HCT116 (cell line): ENCODE data around the gene SGPP2. TPM values are rescaled to one million over a fixed set of nuclear protein-coding genes. Genes with fewer than 3 reads are reported as not detected.

Experiments used
- ATAC-seq: fragments of 200-7000 bp; cut with Tn5 transposase; 2 replicates; pipeline ENCODE4 v1.9.1; 2020; ENCODE audit warnings: mild to moderate bottlenecking, moderate library complexity
- BruUV-seq: library from RNA; stranded (reverse); fragments of 400-500 nt; replicated peaks from 2 replicates; lab custom pipeline; 2021; lab: Mats Ljungman, UMichigan
- CTCF ChIA-PET: fragments of 300-600 bp; sonication (Branson Sonifier 250); formaldehyde crosslinking; loops from one replicate; lab custom pipeline; 2021; ENCODE audit warnings: antibody characterized with exemption; lab: Charles Lee
- POLR2A ChIA-PET: fragments of 300-600, 350-600 bp; sonication (Branson Sonifier 250); formaldehyde crosslinking; loops from one replicate; lab custom pipeline; 2021; ENCODE audit warnings: antibody characterized with exemption; lab: Charles Lee
- RAD21 ChIA-PET, 2 experiments: fragments of 300-600 bp; sonication (Branson Sonifier 250); formaldehyde crosslinking; loops; one replicate each; lab custom pipeline; 2023; ENCODE audit warnings: low total read pairs in 2 of 2; ENCODE audit not compliant: uncharacterized antibody in 2 of 2, unreplicated experiment in 2 of 2, low non-redundant PET in 1 of 2; lab: Charles Lee
- DNase-seq: peaks from one replicate; pipeline ENCODE4 v3.0.0-alpha.2; 2010; ENCODE audit warnings: low read depth, low spot score
- H2AFZ ChIP-seq: fragments of 200-600 bp; shearing (Covaris generic), sonication (generic); 2 replicates; pipeline ENCODE4 v1.6.1; 2017; ENCODE audit warnings: low read depth, mixed run types, mixed read lengths, antibody characterized with exemption, low read length; ENCODE audit not compliant: poor library complexity, severe bottlenecking
- H3K27ac ChIP-seq: 2 replicates; pipeline ENCODE4 v1.5.1; 2012; ENCODE audit warnings: low read depth, low read length
- H3K27me3 ChIP-seq: fragments of 200-600 bp; sonication (generic); 2 replicates; pipeline ENCODE4 v1.6.1; 2016; ENCODE audit warnings: mixed run types, low read length, mixed read lengths; ENCODE audit not compliant: insufficient read depth
- H3K36me3 ChIP-seq, 2 experiments: fragments of 200-500 bp in 1 of 2; fragments of 200-600 bp in 1 of 2; sonication (Bioruptor generic) in 1 of 2; sonication (generic) in 1 of 2; 2 replicates each; pipeline versions ENCODE4 v1.5.1 to v1.6.1; 2014 to 2016; ENCODE audit warnings: low read length in 2 of 2, inconsistent platforms in 1 of 2, mixed read lengths in 1 of 2, mixed run types in 1 of 2; ENCODE audit not compliant: insufficient read depth in 2 of 2, control insufficient read depth in 1 of 2
- H3K4me1 ChIP-seq, 2 experiments: fragments of 200-600 bp in 1 of 2; sonication (generic) in 1 of 2; 2 replicates each; pipeline versions ENCODE4 v1.5.1 to v1.6.1; 2012 to 2017; ENCODE audit warnings: low read length in 2 of 2, inconsistent platforms in 1 of 2, mild to moderate bottlenecking in 1 of 2, mixed read lengths in 1 of 2, mixed run types in 1 of 2, moderate library complexity in 1 of 2; ENCODE audit not compliant: insufficient read depth in 2 of 2, control insufficient read depth in 1 of 2
- H3K4me2 ChIP-seq: fragments of 200-600 bp; sonication (generic); 2 replicates; pipeline ENCODE4 v1.6.1; 2017; ENCODE audit warnings: mixed run types, low read length, mixed read lengths
- H3K4me3 ChIP-seq, 2 experiments: fragments of 200-600 bp in 1 of 2; sonication (generic) in 1 of 2; replicated peaks in 1 of 2; 2 replicates each; pipeline ENCODE4 v1.5.1; 2011 to 2016; ENCODE audit warnings: low read length in 2 of 2, control low read depth in 1 of 2, low read depth in 1 of 2, mild to moderate bottlenecking in 1 of 2, mixed read lengths in 1 of 2, mixed run types in 1 of 2
- H3K79me2 ChIP-seq: fragments of 200-600 bp; sonication (generic); 2 replicates; pipeline ENCODE4 v1.6.1; 2017; ENCODE audit warnings: mild to moderate bottlenecking, mixed run types, low read length, moderate library complexity, mixed read lengths; ENCODE audit not compliant: insufficient read depth
- H3K9ac ChIP-seq: fragments of 200-600 bp; sonication (generic); 2 replicates; pipeline ENCODE4 v1.6.1; 2016; ENCODE audit warnings: low read length, mixed read lengths
- H3K9me2 ChIP-seq: fragments of 200-600 bp; sonication (generic), shearing (Covaris generic); 2 replicates; pipeline ENCODE4 v1.6.1; 2017; ENCODE audit warnings: mixed run types, mild to moderate bottlenecking, moderate library complexity; ENCODE audit not compliant: insufficient read depth
- H3K9me3 ChIP-seq, 2 experiments: fragments of 200-500 bp in 1 of 2; fragments of 200-600 bp in 1 of 2; sonication (Bioruptor generic) in 1 of 2; sonication (generic) in 1 of 2; 2 replicates each; pipeline ENCODE4 v1.6.1; 2014 to 2017; ENCODE audit warnings: low read length in 2 of 2, mixed read lengths in 2 of 2, inconsistent platforms in 1 of 2, low read depth in 1 of 2, mild to moderate bottlenecking in 1 of 2, mixed run types in 1 of 2, moderate library complexity in 1 of 2; ENCODE audit not compliant: control insufficient read depth in 1 of 2, insufficient read depth in 1 of 2
- H4K20me1 ChIP-seq: fragments of 200-600 bp; sonication (generic), shearing (Covaris generic); 2 replicates; pipeline ENCODE4 v1.6.1; 2017; ENCODE audit warnings: mixed run types, mild to moderate bottlenecking, moderate library complexity; ENCODE audit not compliant: insufficient read depth
- CBX3 ChIP-seq: IDR thresholded peaks from 2 replicates; pipeline ENCODE4 v1.6.1; 2012; ENCODE audit warnings: low read depth
- CEBPB ChIP-seq: IDR thresholded peaks from 2 replicates; pipeline ENCODE4 v1.6.1; 2012; ENCODE audit warnings: low read depth
- EGR1 ChIP-seq: IDR thresholded peaks from 2 replicates; pipeline ENCODE4 v1.6.1; 2012; ENCODE audit warnings: low read depth
- EZH2 ChIP-seq: fragments of 200-600 bp; sonication (generic); IDR thresholded peaks from 2 replicates; pipeline ENCODE4 v1.6.1; 2017; ENCODE audit warnings: antibody characterized with exemption, mixed run types
- EZH2phosphoT487 ChIP-seq: fragments of 200-600 bp; IDR thresholded peaks from 2 replicates; pipeline ENCODE4 v1.6.1; 2018; ENCODE audit warnings: antibody characterized with exemption, borderline replicate concordance
- FOSL1 ChIP-seq: IDR thresholded peaks from 2 replicates; pipeline ENCODE4 v1.6.1; 2012; ENCODE audit warnings: low read depth
- JUND ChIP-seq: IDR thresholded peaks from 2 replicates; pipeline ENCODE4 v1.6.1; 2012
- POLR2A ChIP-seq: IDR thresholded peaks from 2 replicates; pipeline ENCODE4 v1.7.0; 2011; ENCODE audit warnings: borderline replicate concordance; ENCODE audit not compliant: insufficient read depth, insufficient read length; ENCODE audit errors: extremely low read depth
- POLR2AphosphoS5 ChIP-seq: IDR thresholded peaks from 2 replicates; pipeline ENCODE4 v1.6.1; 2011; ENCODE audit warnings: mild to moderate bottlenecking, low read depth, low read length, moderate library complexity
- SP1 ChIP-seq: IDR thresholded peaks from 2 replicates; pipeline ENCODE4 v1.6.1; 2012; ENCODE audit warnings: low read depth
- ZNF274 ChIP-seq: fragments of 200-500 bp; sonication (Bioruptor generic); IDR thresholded peaks from 2 replicates; pipeline ENCODE4 v1.6.1; 2014; ENCODE audit warnings: mild to moderate bottlenecking, low read depth, low read length, inconsistent platforms
- intact Hi-C: fragments of 100-400 bp; cut with micrococcal nuclease; formaldehyde crosslinking; loops from 2 replicates; pipeline ENCODE4 v1.10.0; 2022
- total RNA-seq: library from RNA; stranded (reverse); gene quantifications from one replicate; pipeline ENCODE4 v1.2.1, GENCODE V29; 2021; ENCODE audit not compliant: unreplicated experiment
- TF ChIP-seq, protein P1 (sequence below): IDR thresholded peaks from 2 replicates; pipeline ENCODE4 v1.6.1; 2011; ENCODE audit warnings: mild to moderate bottlenecking, low read length, moderate library complexity; ENCODE audit not compliant: insufficient replicate concordance; ENCODE audit errors: extremely low read depth

The SGPP2 gene
- total RNA-seq, 1 experiment from 2014 or later = 1.6 TPM

DNA sequence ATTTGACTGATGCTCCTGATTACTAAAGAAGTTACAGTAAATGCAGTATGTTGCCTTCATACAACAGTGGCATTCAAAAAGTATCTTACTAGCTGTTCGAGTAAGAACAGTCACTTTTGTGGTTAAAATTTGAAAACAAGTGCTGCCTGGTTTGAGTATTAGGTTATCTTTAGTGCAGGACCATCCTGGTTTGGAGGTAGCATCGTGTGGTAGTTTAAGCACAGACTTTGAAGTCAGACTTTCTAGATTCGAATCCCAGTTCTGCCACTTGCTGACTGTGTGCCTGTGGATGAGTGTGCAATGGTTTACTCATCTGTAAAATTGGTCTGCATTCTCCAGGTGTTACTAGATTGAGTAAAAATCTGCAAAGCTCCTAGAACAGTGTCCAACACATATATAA lies 96.8 kb downstream of the SGPP2 start:
- no peaks in the 10 kb centered on the region for H4K20me1 ChIP-seq
- H3K27ac ChIP-seq = no peak overlapping the region
- no peak overlapping the region for H2AFZ ChIP-seq
- CTCF ChIA-PET = no interaction called here
- peaks cover 0 to 14% of the 10 kb centered on the region in 2 experiments; a peak in 1 of 4 replicates for H3K4me1 ChIP-seq
- ATAC-seq (no peak), DNase-seq (no peak)
- intact Hi-C loops = no loop called here
- H3K9me2 ChIP-seq = no peaks in the 10 kb centered on the region
- H3K4me3 ChIP-seq = no peak overlapping the region
- RAD21 ChIA-PET = interaction anchor here in 1 of 2 experiments (0.6 kb wide), 1 partner anchor 12 kb away, joined by 3 read pairs; no protein-coding TSS in a partner anchor
- no peak overlapping the region for H3K9ac ChIP-seq
- H3K4me2 ChIP-seq = no peak overlapping the region
- H3K27me3 ChIP-seq = peaks cover 15% of the 10 kb centered on the region; the same call in 1 of the 2 replicates
- TF ChIP-seq EGR1 = no peak
- no peak for TF ChIP-seq CEBPB
- no peak for TF ChIP-seq JUND
- no peak for TF ChIP-seq EZH2phosphoT487
- no peak for TF ChIP-seq SP1
- no peak for TF ChIP-seq POLR2AphosphoS5
- TF ChIP-seq POLR2A = no peak
- TF ChIP-seq, protein P1, sequence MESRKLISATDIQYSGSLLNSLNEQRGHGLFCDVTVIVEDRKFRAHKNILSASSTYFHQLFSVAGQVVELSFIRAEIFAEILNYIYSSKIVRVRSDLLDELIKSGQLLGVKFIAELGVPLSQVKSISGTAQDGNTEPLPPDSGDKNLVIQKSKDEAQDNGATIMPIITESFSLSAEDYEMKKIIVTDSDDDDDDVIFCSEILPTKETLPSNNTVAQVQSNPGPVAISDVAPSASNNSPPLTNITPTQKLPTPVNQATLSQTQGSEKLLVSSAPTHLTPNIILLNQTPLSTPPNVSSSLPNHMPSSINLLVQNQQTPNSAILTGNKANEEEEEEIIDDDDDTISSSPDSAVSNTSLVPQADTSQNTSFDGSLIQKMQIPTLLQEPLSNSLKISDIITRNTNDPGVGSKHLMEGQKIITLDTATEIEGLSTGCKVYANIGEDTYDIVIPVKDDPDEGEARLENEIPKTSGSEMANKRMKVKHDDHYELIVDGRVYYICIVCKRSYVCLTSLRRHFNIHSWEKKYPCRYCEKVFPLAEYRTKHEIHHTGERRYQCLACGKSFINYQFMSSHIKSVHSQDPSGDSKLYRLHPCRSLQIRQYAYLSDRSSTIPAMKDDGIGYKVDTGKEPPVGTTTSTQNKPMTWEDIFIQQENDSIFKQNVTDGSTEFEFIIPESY = no peak
- no peak for TF ChIP-seq ZNF274
- TF ChIP-seq CBX3 = no peak
- TF ChIP-seq EZH2 = no peak
- TF ChIP-seq FOSL1 = no peak
- POLR2A ChIA-PET = no interaction called here
- no peaks in the 10 kb centered on the region for H3K36me3 ChIP-seq
- BruUV-seq = no TSS peak
- no peaks in the 10 kb centered on the region for H3K79me2 ChIP-seq
- no peaks in the 10 kb centered on the region for H3K9me3 ChIP-seq
